Astrocyte (in vitro differentiated cells and primary cell): ENCODE measurements around the gene PHC1.

Experiments used
- CTCF ChIP-seq: IDR thresholded peaks from 2 replicates; pipeline ENCODE4 v1.5.1; 2011; ENCODE audit warnings: low read depth, mild to moderate bottlenecking, inconsistent platforms, low read length, moderate library complexity; ENCODE audit not compliant: insufficient read depth
- EZH2 ChIP-seq: IDR thresholded peaks from 2 replicates; pipeline ENCODE4 v1.6.1; 2012; ENCODE audit warnings: mild to moderate bottlenecking, low read length, inconsistent platforms; ENCODE audit not compliant: insufficient read depth

GRCh38 chr12:8970432-8970831 lies 56.1 kb downstream of the PHC1 start:
- TF ChIP-seq EZH2 = no peak
- TF ChIP-seq CTCF = no peak
